Activated naive CD4-positive, alpha-beta T cell treated with anti-CD3 and anti-CD28 coated beads, Interleukin-2, amount 50 U/mL, for 24 hours (primary cell): ENCODE data around the gene UBE2D2.
"Not testable (repeated sequence)": the region's sequence is repeated elsewhere in the genome, so short reads cannot be mapped to it uniquely, and the experiment has no call there.

Experiments
- H3K27ac Mint-ChIP-seq: one replicate; pipeline ENCODE4 v1.8.0; 2021; ENCODE audit warnings: mild to moderate bottlenecking, mixed read lengths
- H3K27me3 Mint-ChIP-seq: one replicate; pipeline ENCODE4 v1.8.0; 2021; ENCODE audit warnings: mixed read lengths
- H3K36me3 Mint-ChIP-seq: one replicate; pipeline ENCODE4 v1.8.0; 2021; ENCODE audit warnings: mixed read lengths
- H3K4me1 Mint-ChIP-seq: one replicate; pipeline ENCODE4 v1.8.0; 2021; ENCODE audit warnings: mixed read lengths
- H3K4me3 Mint-ChIP-seq: one replicate; pipeline ENCODE4 v1.8.0; 2021; ENCODE audit warnings: mild to moderate bottlenecking, mixed read lengths
- H3K9me3 Mint-ChIP-seq: one replicate; pipeline ENCODE4 v1.8.0; 2021; ENCODE audit warnings: mixed read lengths

Gene UBE2D2

DNA sequence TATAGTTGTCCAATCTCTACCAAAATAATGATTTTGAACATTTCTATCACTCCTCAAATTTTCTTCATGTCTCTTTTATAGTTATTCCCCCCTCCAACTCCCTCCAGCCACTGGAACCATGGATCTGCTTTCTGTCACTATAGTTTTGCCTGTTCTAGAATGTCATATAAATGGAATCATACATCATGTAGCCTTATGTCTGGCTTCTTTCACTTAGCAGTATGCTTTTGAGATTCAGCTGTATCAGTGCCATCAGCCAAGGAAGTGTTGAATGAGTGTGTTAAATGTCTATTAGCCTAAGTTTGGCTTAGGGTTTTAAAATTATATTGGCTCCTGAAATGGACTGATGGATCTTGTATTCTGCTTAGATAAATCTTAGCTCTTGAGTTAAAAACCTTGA, 36.0 kb downstream of the UBE2D2 start:
- no peaks in the 10 kb centered on the region for H3K9me3 Mint-ChIP-seq
- peak overlapping the region; percentile 73 for H3K27ac Mint-ChIP-seq
- H3K4me3 Mint-ChIP-seq: peak overlapping the region; percentile 5
- H3K4me1 Mint-ChIP-seq: peaks cover 37% of the 10 kb centered on the region
- H3K27me3 Mint-ChIP-seq: no peaks in the 10 kb centered on the region
- peaks cover 8% of the 10 kb centered on the region for H3K36me3 Mint-ChIP-seq

DNA sequence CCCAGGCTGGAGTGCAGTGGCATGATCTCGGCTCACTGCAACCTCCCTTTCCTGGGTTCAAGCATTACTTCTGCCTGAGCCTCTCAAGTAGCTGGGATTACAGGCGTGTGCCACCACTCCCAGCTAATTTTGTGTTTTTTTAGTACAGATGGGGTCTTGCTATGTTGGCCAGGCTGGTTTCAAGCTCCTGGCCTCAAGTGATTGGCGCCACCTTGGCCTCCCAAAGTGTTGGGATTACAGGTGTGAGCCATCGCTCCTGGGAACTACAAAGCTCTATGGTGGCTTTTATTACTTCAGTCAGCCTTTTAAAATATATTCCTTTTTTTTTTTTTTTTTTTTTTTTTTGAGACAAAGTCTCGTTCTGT, 37.4 kb downstream of the UBE2D2 start:
- H3K27me3 Mint-ChIP-seq, H3K9me3 Mint-ChIP-seq, H3K36me3 Mint-ChIP-seq, H3K27ac Mint-ChIP-seq, H3K4me3 Mint-ChIP-seq: not testable (repeated sequence)
- H3K4me1 Mint-ChIP-seq: peaks cover 33% of the 10 kb centered on the region

DNA sequence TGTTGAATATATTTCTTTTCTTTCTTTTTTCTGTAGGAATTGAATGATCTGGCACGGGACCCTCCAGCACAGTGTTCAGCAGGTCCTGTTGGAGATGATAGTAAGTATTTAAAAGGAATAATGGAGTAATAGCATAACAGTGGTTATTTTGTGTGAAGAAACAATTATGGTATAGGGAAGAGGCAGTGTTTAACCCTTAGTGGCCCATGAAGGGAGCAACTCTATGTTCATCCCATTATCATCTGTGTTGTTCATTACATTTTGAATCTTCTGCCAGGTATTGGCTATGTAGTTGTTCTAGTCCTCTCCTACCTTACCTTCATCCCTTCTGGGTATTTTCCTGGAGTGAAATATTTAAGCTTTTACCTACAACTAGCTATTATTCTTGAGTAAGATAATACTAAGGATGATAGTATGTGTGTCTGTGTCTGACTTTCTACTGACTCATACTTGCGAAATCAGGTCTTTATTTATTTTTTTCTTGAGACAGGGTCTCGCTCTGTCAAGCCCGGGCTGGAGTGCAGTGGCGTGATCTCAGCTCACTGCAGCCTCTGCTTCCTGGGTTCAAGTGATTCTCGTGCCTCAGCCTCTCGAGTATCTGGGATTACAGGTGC, 39.3 kb downstream of the UBE2D2 start:
- Mint-ChIP-seq H3K4me1 (peaks cover 23% of the 10 kb centered on the region), H3K36me3 (peaks cover 9% of the 10 kb centered on the region), H3K27ac (no peak overlapping the region), H3K9me3 (no peaks in the 10 kb centered on the region), H3K27me3 (no peaks in the 10 kb centered on the region), H3K4me3 (no peak overlapping the region)

DNA sequence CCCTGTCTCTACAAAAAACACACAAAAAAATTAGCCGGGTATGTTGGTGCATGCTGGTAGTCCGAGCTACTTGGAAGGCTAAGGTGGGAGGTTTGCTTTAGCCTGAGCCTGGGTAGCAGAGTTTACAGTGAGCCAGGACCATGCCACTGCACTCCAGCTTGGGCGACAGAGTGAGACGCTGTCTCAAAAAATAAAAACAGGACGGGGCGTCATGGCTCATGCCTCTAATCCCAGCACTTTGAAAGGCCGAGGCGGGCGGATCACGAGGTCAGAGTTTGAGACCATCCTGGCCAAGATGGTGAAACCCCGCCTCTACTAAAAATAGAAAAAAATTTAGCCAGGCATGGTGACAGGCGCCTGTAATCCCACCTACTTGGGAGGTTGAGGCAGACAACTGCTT, 40.3 kb downstream of the UBE2D2 start:
- no peak overlapping the region for H3K27ac Mint-ChIP-seq
- no peaks in the 10 kb centered on the region for H3K27me3 Mint-ChIP-seq
- peaks cover 9% of the 10 kb centered on the region for H3K36me3 Mint-ChIP-seq

DNA sequence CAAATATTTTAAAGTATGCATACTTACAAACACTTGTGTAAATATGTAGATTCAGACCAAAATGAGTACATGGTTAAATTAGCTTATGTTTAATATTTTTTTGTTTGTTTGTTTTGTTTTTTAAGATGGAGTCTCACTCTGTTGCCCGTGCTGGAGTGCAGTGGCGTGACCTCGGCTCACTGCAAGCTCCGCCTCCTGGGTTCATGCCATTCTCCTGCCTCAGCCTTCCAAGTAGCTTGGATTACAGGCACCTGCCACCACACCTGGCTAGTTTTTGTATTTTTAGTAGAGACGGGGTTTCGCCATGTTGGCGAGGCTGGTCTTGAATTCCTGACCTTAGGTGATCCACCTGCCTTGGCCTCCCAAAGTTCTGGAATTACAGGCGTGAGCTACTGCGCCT, 40.8 kb downstream of the UBE2D2 start:
- not testable (repeated sequence) for H3K27ac Mint-ChIP-seq, H3K4me3 Mint-ChIP-seq, H3K9me3 Mint-ChIP-seq, H3K36me3 Mint-ChIP-seq, H3K27me3 Mint-ChIP-seq
- peaks cover 34% of the 10 kb centered on the region for H3K4me1 Mint-ChIP-seq

More for the DNA sequence above, 40.3 kb downstream of the UBE2D2 start:
- peaks cover 30% of the 10 kb centered on the region for H3K4me1 Mint-ChIP-seq
- H3K4me3 Mint-ChIP-seq: no peak overlapping the region
- no peaks in the 10 kb centered on the region for H3K9me3 Mint-ChIP-seq

DNA sequence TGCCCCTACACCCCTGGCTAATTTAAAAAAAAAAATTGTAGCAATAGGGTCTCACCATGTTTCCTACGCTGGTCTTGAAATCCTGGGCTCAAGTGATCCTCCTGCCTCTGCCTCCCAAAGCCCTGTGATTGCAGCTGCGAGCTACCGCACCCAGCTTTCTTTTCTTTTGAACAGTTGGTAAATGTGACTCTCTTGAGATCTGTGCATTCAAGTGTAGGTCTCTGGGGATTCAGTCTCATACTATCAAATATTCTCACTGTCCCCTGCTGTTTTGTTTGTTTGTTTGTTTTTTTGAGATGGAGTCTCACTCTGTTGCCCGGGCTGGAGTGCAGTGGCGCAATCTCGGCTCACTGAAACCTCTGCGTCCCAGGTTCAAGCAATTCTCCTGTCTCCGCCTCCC, 44.7 kb downstream of the UBE2D2 start:
- H3K4me1 Mint-ChIP-seq: peaks cover 35% of the 10 kb centered on the region
- H3K27ac Mint-ChIP-seq: peak overlapping the region; percentile 72
- no peak overlapping the region for H3K4me3 Mint-ChIP-seq
- no peaks in the 10 kb centered on the region for H3K9me3 Mint-ChIP-seq
- no peaks in the 10 kb centered on the region for H3K27me3 Mint-ChIP-seq
- H3K36me3 Mint-ChIP-seq: peaks cover 6% of the 10 kb centered on the region

DNA sequence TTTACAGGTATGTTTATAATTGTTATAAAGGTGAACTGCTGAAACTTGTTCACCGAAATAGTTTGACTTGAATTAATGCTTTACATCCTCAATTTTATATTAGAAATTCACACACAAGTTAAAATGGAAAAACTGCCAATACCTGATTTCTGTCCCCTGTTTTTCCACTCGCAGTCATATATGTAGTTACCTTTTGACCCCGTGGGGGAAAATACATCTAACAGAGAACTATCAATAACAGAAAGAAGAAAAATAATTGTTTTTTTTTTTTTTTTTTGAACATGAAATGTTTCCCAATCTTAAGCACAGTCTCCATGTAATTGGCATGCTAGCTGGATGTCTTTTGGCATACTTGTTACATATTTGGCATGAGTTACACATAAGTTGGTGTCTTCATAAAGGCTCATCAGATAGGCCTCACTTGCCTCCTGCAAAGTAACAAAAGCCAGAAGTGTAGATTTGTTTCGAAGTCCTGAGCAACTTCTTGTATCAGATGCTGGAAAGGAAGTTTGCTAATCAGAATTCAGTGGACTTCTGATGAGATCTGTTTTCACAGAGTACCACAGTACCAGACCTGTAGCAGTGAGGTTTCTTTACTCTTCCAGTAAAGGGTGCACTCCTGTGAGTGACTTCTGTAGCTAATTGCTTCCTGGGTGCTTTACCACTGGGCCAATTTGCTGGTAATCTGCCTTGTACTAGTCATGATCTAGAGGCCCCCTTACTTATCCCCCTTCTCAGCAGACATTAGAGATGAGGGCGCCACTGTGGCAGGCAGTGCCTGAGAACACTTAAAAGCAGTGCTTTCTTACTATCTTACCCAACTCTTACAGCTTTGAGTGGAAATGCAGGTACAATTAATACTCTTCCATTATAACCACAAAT, 50.8 kb downstream of the UBE2D2 start:
- no peak overlapping the region for H3K4me3 Mint-ChIP-seq
- peaks cover 5% of the 10 kb centered on the region for H3K36me3 Mint-ChIP-seq
- no peaks in the 10 kb centered on the region for H3K9me3 Mint-ChIP-seq
- H3K27me3 Mint-ChIP-seq: no peaks in the 10 kb centered on the region
- H3K4me1 Mint-ChIP-seq: peaks cover 48% of the 10 kb centered on the region
- H3K27ac Mint-ChIP-seq: peak overlapping the region; percentile 55

DNA sequence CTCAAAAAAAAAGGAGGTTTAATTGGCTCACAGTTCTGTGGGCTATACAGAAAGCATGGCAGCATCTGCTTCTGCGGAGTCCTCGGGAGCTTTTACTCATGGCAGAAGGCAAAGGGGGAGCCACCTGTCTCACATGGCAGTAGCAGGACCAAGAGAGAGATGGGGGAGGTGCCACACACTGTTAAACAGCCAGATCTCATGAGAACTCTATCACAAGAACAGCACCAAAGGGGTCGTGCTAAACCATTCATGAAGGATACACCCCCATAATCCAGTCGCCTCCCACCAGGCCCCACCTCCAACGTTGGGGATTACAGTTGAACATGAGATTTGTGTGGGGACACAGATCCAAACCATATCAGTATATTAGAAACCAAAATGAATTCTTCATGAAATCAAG, 58.7 kb downstream of the UBE2D2 start:
- Mint-ChIP-seq H3K4me3 (no peak overlapping the region), H3K9me3 (no peaks in the 10 kb centered on the region), H3K27ac (peak overlapping the region; percentile 59), H3K27me3 (no peaks in the 10 kb centered on the region), H3K4me1 (peaks cover 11% of the 10 kb centered on the region), H3K36me3 (peaks cover 21% of the 10 kb centered on the region)

DNA sequence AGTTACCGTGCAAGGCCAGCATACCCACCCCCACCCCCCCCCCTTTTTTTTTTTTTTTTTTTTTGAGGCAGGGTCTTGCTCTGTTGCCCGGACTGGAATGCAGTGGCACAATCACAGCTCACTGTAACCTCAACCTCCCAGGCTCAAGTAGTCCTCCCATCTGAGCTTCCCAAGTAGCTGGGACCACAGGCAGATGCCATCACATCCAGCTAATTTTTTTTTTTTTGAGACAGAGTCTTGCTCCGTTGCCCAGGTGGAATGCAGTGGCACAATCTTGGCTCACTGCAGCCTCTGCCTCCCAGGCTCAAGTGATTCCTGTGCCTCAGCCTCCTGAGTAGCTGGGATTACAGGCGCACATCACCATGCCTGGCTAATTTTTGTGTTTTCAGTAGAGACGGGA, 64.3 kb downstream of the UBE2D2 start:
- not testable (repeated sequence) for H3K9me3 Mint-ChIP-seq, H3K27me3 Mint-ChIP-seq, H3K4me1 Mint-ChIP-seq, H3K4me3 Mint-ChIP-seq, H3K27ac Mint-ChIP-seq
- peaks cover 15% of the 10 kb centered on the region for H3K36me3 Mint-ChIP-seq

DNA sequence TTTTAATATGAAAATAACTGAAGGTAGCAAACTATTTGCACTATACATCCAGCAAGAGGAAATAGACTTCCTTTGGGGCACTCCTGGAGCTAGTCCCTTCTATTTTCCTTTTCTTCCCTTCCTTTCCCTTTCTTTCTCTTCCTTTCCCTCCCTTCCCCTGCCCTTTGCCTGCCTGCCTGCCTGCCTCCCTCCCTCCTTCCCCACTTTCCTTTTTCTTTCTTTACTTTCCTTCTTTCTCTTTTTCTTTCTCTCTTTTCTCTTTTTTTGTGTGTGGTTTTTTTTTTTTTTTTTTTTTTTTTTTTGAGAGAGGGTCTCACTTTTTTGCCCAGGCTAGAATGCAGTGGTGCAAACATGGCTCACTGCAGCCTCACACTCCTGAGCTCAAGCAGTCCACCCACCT, 69.7 kb downstream of the UBE2D2 start:
- H3K9me3 Mint-ChIP-seq: no peaks in the 10 kb centered on the region
- no peak overlapping the region for H3K4me3 Mint-ChIP-seq
- no peaks in the 10 kb centered on the region for H3K27me3 Mint-ChIP-seq
- H3K27ac Mint-ChIP-seq: no peak overlapping the region
- H3K36me3 Mint-ChIP-seq: peaks cover 8% of the 10 kb centered on the region
- peaks cover 26% of the 10 kb centered on the region for H3K4me1 Mint-ChIP-seq

DNA sequence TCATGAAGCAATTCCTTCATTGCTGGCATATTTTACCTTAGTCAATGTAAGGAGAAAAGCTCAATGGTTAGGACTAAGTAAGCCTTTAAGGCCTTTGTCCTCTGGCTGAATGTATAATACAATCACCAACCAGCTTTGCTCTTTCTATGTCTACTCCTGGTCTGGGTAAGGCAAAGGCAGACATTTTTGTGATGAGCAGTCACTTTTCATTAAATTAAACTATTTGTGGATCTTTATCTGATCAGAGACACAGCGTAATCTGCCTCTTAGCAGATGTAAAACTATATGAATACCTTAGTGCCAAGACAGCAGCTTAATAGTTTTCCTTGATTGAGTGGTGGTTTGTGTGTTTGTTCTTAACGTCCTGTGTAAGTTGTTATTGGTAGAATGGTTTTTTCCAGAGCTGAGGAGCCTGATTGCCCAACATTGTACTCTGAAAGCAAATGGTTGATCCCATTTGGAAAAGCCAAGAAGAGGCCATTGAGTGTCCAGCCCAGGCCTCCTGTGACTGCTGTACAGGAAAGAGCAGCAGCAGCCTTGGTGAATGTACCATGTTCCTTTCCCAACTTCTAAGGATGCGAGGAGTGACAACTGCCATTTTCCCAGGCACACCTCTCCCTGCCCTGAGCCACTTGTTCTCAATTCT, 70.5 kb downstream of the UBE2D2 start:
- Mint-ChIP-seq H3K36me3 (peaks cover 8% of the 10 kb centered on the region), H3K4me1 (peaks cover 34% of the 10 kb centered on the region), H3K4me3 (no peak overlapping the region), H3K27me3 (no peaks in the 10 kb centered on the region), H3K27ac (no peak overlapping the region), H3K9me3 (no peaks in the 10 kb centered on the region)

DNA sequence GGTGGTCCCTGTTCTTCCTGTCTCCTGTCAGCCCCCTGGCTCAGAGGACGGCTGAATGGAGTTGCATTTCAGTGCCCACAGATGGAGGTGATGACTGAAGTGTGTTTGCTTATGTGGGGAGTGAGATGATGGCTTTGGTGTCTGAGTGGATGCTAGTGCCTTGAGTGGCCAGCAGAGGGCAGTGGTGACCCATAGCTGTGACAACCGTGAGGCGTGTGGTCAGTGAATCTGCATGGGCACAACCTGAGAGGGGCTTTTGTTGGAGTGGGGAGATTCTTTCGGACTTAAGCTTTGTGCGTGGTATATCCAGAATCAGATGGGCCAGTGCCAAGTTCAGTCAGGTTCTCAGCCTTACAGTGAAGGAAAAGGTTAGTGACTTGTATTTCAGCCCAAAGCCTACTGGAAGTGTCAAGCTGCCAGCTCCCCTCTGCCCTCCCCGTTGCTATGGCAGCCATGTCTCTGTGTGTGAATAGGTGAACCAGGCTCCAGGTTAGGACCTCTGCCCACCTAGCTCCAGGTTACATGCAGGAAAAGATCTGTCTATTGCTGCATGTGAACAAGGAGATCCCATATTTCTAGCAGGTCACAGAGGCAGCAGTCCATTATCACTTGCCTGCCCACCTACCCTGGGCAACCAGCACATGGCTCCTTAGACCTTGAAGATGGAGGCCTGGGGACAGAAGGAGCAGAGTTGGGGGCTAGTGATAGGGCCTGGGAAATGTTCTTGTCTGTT, 72.3 kb downstream of the UBE2D2 start:
- Mint-ChIP-seq H3K36me3 (peaks cover 2% of the 10 kb centered on the region), H3K27me3 (no peaks in the 10 kb centered on the region), H3K4me1 (peaks cover 41% of the 10 kb centered on the region), H3K4me3 (no peak overlapping the region), H3K9me3 (no peaks in the 10 kb centered on the region), H3K27ac (peak overlapping the region; percentile 9)

DNA sequence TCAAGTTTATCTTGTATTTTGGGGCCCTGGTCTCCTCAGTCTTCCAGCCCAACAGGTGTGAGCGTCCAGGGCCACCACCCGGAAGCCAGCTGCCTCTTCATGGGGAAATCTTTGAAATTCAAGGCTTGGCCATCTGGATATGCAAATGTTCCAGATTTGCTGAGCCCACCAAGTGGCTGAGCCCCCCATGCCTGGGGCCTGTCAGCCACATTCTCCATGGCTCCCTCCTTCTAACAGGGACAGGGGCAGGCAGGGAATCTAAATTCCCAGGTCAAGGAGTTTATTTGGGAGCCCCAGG, 72.8 kb downstream of the UBE2D2 start:
- Mint-ChIP-seq H3K4me1 (peaks cover 46% of the 10 kb centered on the region), H3K27ac (no peak overlapping the region), H3K9me3 (no peaks in the 10 kb centered on the region), H3K27me3 (no peaks in the 10 kb centered on the region), H3K4me3 (no peak overlapping the region), H3K36me3 (peaks cover 2% of the 10 kb centered on the region)

DNA sequence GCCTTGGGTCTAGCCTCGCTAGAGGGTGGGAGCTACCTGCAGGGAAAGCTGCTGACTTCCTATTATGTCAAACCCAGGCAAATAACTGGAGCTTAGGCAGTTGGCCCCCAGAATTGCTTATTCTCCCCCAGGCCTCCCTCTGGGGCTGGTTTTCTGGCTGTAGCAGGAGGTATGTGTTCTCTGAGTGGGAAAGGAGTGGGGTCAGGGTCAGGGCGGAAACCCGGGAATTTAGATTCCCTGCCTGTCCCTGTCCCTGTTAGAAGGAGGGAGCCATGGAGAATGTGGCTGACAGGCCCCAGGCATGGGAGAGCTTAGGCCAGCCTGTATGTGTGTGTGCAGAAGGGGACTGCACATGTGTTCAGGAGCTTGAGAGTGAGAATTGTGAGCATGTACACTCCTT, 73.4 kb downstream of the UBE2D2 start:
- Mint-ChIP-seq H3K9me3 (no peaks in the 10 kb centered on the region), H3K4me1 (peaks cover 46% of the 10 kb centered on the region), H3K27me3 (no peaks in the 10 kb centered on the region), H3K36me3 (peaks cover 2% of the 10 kb centered on the region), H3K27ac (no peak overlapping the region), H3K4me3 (no peak overlapping the region)

DNA sequence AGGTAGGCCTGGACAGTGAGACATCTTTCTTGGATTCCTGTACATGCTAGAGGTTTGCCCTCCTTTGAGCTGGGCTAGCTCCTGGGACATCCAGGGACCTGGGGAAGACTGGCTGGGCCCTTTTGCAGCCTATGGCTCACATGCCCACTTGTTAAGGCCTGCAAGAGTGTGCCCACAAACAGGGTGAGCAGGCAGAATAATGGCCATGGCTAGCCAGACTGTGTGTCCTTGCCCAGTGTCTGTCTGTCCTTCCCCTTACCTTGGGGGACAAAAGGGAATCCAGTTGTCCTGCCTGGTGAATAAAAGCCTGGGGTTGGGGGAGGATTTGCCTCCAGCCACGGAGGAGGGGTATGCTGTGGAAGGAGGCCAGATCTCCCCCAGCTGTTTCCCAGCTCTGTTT, 74.1 kb downstream of the UBE2D2 start:
- no peaks in the 10 kb centered on the region for H3K27me3 Mint-ChIP-seq
- no peaks in the 10 kb centered on the region for H3K9me3 Mint-ChIP-seq
- H3K27ac Mint-ChIP-seq: no peak overlapping the region
- H3K4me3 Mint-ChIP-seq: no peak overlapping the region
- H3K36me3 Mint-ChIP-seq: peaks cover 2% of the 10 kb centered on the region
- peaks cover 46% of the 10 kb centered on the region for H3K4me1 Mint-ChIP-seq
